K562 (cell line): ENCODE data around the gene CSNK1G1. TPM values are rescaled to one million over a fixed set of nuclear protein-coding genes. Genes with fewer than 3 reads are reported as not detected.

Experiments used
- CBFA2T3 ChIP-seq: fragments of 450-650 bp; IDR thresholded peaks from 2 replicates; pipeline ENCODE4 v1.6.1; 2017
- EP300 ChIP-seq: IDR thresholded peaks from 2 replicates; pipeline ENCODE4 v1.6.1; 2012; ENCODE audit warnings: low read length, improper control_type of control experiment
- ETV1 ChIP-seq: fragments of 450-650 bp; conservative IDR thresholded peaks from 2 replicates; pipeline ENCODE4 v1.6.1; 2016; ENCODE audit warnings: missing genetic modification characterization, control low read depth, low read depth, missing compliant biosample characterization
- GABPB1 ChIP-seq: sonication (generic); formaldehyde crosslinking; IDR thresholded peaks from 2 replicates; pipeline ENCODE4 v1.8.0; 2022; ENCODE audit warnings: mild to moderate bottlenecking, missing genetic modification reagents
- GATAD2B ChIP-seq: fragments of 450-650 bp; IDR thresholded peaks from 2 replicates; pipeline ENCODE4 v1.6.1; 2017; ENCODE audit warnings: mild to moderate bottlenecking, borderline replicate concordance
- HDGF ChIP-seq: fragments of 450-650 bp; IDR thresholded peaks from 2 replicates; pipeline ENCODE4 v1.6.1; 2016
- IRF9 ChIP-seq: fragments of 450-650 bp; IDR thresholded peaks from 2 replicates; pipeline ENCODE4 v1.6.1; 2016; ENCODE audit warnings: missing biosample characterization, missing genetic modification characterization
- JUND ChIP-seq, 2 experiments: IDR thresholded peaks; 2 replicates in 1 of 2; 3 replicates in 1 of 2; pipeline ENCODE4 v1.6.1; 2011; ENCODE audit warnings: borderline replicate concordance in 2 of 2, low read depth in 2 of 2, low read length in 2 of 2, improper control_type of control experiment in 1 of 2, missing biosample characterization in 1 of 2, missing genetic modification characterization in 1 of 2, missing genetic modification reagents in 1 of 2
- KLF10 ChIP-seq: fragments of 250-450 bp; sonication (Bioruptor Pico); IDR thresholded peaks from 2 replicates; pipeline ENCODE4 v1.6.1; 2021; ENCODE audit warnings: matching md5 sums
- MEIS2 ChIP-seq: fragments of 450-650 bp; IDR thresholded peaks from 2 replicates; pipeline ENCODE4 v1.6.1; 2014; ENCODE audit warnings: mild to moderate bottlenecking; ENCODE audit not compliant: partially characterized antibody
- PKNOX1 ChIP-seq: fragments of 450-650 bp; IDR thresholded peaks from 2 replicates; pipeline ENCODE4 v1.6.1; 2016
- SMARCC2 ChIP-seq: fragments of 450-650 bp; IDR thresholded peaks from 2 replicates; pipeline ENCODE4 v1.6.1; 2017; ENCODE audit warnings: antibody characterized with exemption, moderate library complexity, mild to moderate bottlenecking, low read depth
- SNIP1 ChIP-seq: fragments of 450-650 bp; IDR thresholded peaks from 2 replicates; pipeline ENCODE4 v1.7.1; 2017; ENCODE audit warnings: low read depth, mild to moderate bottlenecking
- SRSF9 ChIP-seq: fragments of 200-400 bp; formaldehyde crosslinking; IDR thresholded peaks from 2 replicates; pipeline ENCODE4 v1.6.1; 2017; ENCODE audit warnings: low read depth, low read length, borderline replicate concordance
- STAG1 ChIP-seq: sonication (generic); formaldehyde crosslinking; IDR thresholded peaks from 2 replicates; pipeline ENCODE4 v1.5.0; 2020; ENCODE audit warnings: missing genetic modification reagents, borderline replicate concordance
- TCF7 ChIP-seq: sonication (generic); IDR thresholded peaks from 2 replicates; pipeline ENCODE4 v1.6.1; 2016; ENCODE audit warnings: antibody characterized with exemption, borderline replicate concordance
- ZBTB9 ChIP-seq: fragments of 450-650 bp; formaldehyde crosslinking; IDR thresholded peaks from 2 replicates; pipeline ENCODE4 v1.4.0; 2020; ENCODE audit warnings: mild to moderate bottlenecking, moderate library complexity
- ZFP91 ChIP-seq: sonication (generic); formaldehyde crosslinking; IDR thresholded peaks from 2 replicates; pipeline ENCODE4 v1.8.0; 2022; ENCODE audit warnings: mild to moderate bottlenecking, missing genetic modification reagents
- ZNF384 ChIP-seq: IDR thresholded peaks from 2 replicates; pipeline ENCODE4 v1.6.1; 2012; ENCODE audit warnings: low read depth, low read length, improper control_type of control experiment
- polyA plus RNA-seq, 8 experiments: library from polyadenylated mRNA; depleted of rRNA in 4 of 8; stranded (reverse) in 5 of 8; unstranded in 3 of 8; fragments of >200 nt; fragmentation: Nextera tagmentation in 2 of 8; fragmentation: Illumina TruSeq in 1 of 8; extraction: Ambion mirVana in 2 of 8; extraction: Trizol in 1 of 8; gene quantifications; 2 replicates each; pipeline versions ENCODE4 v1.2.1 to v1.2.3, GENCODE V29; 2011 to 2014; ENCODE audit warnings: inconsistent platforms in 1 of 8, missing spikeins in 1 of 8
- total RNA-seq, 7 experiments: library from RNA; depleted of rRNA in 6 of 7; stranded (reverse); fragments of >200 nt in 6 of 7; fragmentation: Illumina TruSeq in 2 of 7; extraction: Trizol in 2 of 7; gene quantifications; 2 replicates each; pipeline versions ENCODE4 v1.2.1 to v1.2.3, GENCODE V29; 2011 to 2021; ENCODE audit warnings: low replicate concordance in 1 of 7
- TF ChIP-seq, protein P1 (sequence below), 2 experiments: IDR thresholded peaks; 2 replicates each; pipeline ENCODE4 v1.6.1; 2011; ENCODE audit warnings: borderline replicate concordance in 1 of 2, control low read depth in 1 of 2, low read depth in 1 of 2, low read length in 1 of 2, mild to moderate bottlenecking in 1 of 2, mixed read lengths in 1 of 2, moderate library complexity in 1 of 2; ENCODE audit not compliant: insufficient read depth in 1 of 2, insufficient read length in 1 of 2, poor library complexity in 1 of 2, severe bottlenecking in 1 of 2; ENCODE audit errors: extremely low read depth in 1 of 2

Gene CSNK1G1
- total and polyA plus RNA-seq, 9 of the 15 experiments (the other 6 are each of a cell fraction or from before 2014, with no cell fraction given), result 4.5 to 18.5 (median 9.5) TPM

DNA sequence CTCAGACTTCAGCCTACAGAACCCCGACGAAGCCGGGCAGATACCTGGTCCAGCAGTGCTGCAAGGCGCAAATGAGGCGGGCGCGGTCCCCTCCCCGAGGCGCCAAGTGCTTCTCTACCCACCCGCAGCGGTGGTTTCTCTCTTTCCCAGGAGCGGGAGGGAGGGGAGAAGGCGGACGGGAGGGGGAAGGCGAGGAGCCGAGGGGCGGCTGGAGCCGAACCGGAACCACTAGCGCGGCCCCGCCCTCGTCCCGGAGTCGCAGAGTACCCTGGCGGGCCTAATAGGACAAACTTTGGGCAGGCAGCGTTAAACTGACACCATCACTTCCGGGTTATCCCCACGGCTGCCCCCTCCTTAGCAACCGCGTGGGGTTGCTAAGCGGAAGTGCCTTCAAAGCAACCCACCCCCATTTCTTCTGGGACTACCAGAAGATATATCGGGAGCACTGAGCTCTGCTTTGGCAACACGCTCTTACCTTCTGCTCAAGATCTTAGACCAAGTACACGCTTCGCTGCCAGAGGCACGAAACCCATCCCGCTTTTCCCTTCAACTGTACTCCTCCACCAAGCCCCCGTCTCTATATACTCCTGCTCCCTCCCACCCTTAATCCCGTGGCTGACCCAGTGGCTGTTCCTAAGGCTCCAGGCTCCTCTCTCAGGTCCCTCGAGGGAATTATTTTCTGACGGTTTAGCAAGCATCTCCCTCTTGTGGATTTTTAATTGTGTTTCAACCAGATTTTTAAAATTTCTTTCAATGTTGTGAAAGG lies at the start of gene CSNK1G1 (continued):
- TF ChIP-seq, protein P1, sequence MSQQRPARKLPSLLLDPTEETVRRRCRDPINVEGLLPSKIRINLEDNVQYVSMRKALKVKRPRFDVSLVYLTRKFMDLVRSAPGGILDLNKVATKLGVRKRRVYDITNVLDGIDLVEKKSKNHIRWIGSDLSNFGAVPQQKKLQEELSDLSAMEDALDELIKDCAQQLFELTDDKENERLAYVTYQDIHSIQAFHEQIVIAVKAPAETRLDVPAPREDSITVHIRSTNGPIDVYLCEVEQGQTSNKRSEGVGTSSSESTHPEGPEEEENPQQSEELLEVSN (IDR thresholded peaks at IDR 0.05; ENCODE audit: borderline replicate concordance in 1 of 2, extremely low read depth in 1 of 2, insufficient read depth in 1 of 2, insufficient read length in 1 of 2, low read depth in 1 of 2, low read length in 1 of 2, poor library complexity in 1 of 2, severe bottlenecking in 1 of 2), result no peak
- TF ChIP-seq GATAD2B (no peak), ETV1 (peak; percentile 72), SNIP1 (no peak), ZFP91 (no peak), SRSF9 (no peak), IRF9 (tag) (no peak), EP300 (no peak), ZNF384 (no peak), JUND (IDR thresholded peaks at IDR 0.05; ENCODE audit: borderline replicate concordance, low read depth, low read length) (no peak; the same call in 1 of the 2 replicates), JUND (tag; IDR thresholded peaks at IDR 0.05; ENCODE audit: borderline replicate concordance, low read depth, low read length) (no peak; the same call in 2 of the 3 replicates), TCF7 (no peak), KLF10 (CRISPR knock-in tag) (no peak), CBFA2T3 (no peak), PKNOX1 (peak; percentile 59), ZBTB9 (CRISPR knock-in tag) (0 out of 2 replicates have a peak, but pooled peaks have one; percentile 27), STAG1 (CRISPR knock-in tag) (no peak), SMARCC2 (no peak), MEIS2 (no peak), HDGF (no peak), GABPB1 (CRISPR knock-in tag) (peak; percentile 96)
